Mesothelial cell of epicardium (in vitro differentiated cells): ENCODE measurements around the gene ATIC. TPM values are rescaled to one million over a fixed set of nuclear protein-coding genes. Genes with fewer than 3 reads are reported as not detected.

Experiments used
- DNase-seq, 2 experiments: peaks; one replicate each; pipeline ENCODE4 v3.0.0; 2021; ENCODE audit warnings: low spot score in 2 of 2; ENCODE audit not compliant: unreplicated experiment in 2 of 2
- H3K27ac Mint-ChIP-seq: 2 replicates; pipeline ENCODE4 v1.8.0; 2021; ENCODE audit warnings: mixed read lengths
- H3K27me3 Mint-ChIP-seq: 2 replicates; pipeline ENCODE4 v1.8.0; 2021; ENCODE audit warnings: low read depth, mixed read lengths
- H3K36me3 Mint-ChIP-seq: 2 replicates; pipeline ENCODE4 v1.8.0; 2021; ENCODE audit warnings: mixed read lengths
- H3K4me1 Mint-ChIP-seq: 2 replicates; pipeline ENCODE4 v1.8.0; 2021; ENCODE audit warnings: mixed read lengths
- H3K4me3 Mint-ChIP-seq: 2 replicates; pipeline ENCODE4 v1.8.0; 2021; ENCODE audit warnings: mild to moderate bottlenecking, moderate library complexity, mixed read lengths
- H3K9me3 Mint-ChIP-seq: 2 replicates; pipeline ENCODE4 v1.8.0; 2021; ENCODE audit warnings: mixed read lengths
- CTCF ChIP-seq: fragments of 200-600 bp; sonication (generic); IDR thresholded peaks from one replicate; pipeline ENCODE4 v1.5.0; 2021; ENCODE audit warnings: antibody characterized with exemption; ENCODE audit not compliant: unreplicated experiment
- total RNA-seq: library from RNA; stranded (reverse); gene quantifications from 3 replicates; pipeline ENCODE4 v1.2.1, GENCODE V29; 2021

The ATIC gene
- total RNA-seq, 1 donor from 2014 or later, result 115 TPM

- Mint-ChIP-seq H3K36me3 (peaks cover 43% of the 10 kb centered on the region), H3K4me3 (no peak overlapping the region)
Observed at GRCh38 chr2:215374642-215375466, 63.0 kb downstream of the ATIC start.

GRCh38 chr2:215375467-215375830 lies 63.6 kb downstream of the ATIC start:
- peaks cover 44% of the 10 kb centered on the region for H3K36me3 Mint-ChIP-seq

More at GRCh38 chr2:215374642-215375466, 63.0 kb downstream of the ATIC start:
- no peak for TF ChIP-seq CTCF
- no peaks in the 10 kb centered on the region for H3K4me1 Mint-ChIP-seq
- no peaks in the 10 kb centered on the region for H3K9me3 Mint-ChIP-seq
- no peak for DNase-seq
- no peak overlapping the region for H3K27ac Mint-ChIP-seq
- H3K27me3 Mint-ChIP-seq, result no peaks in the 10 kb centered on the region

GRCh38 chr2:215376103-215376780 lies 64.4 kb downstream of the ATIC start:
- H3K27me3 Mint-ChIP-seq, result no peaks in the 10 kb centered on the region
- no peak for TF ChIP-seq CTCF
- no peaks in the 10 kb centered on the region for H3K9me3 Mint-ChIP-seq
- H3K4me1 Mint-ChIP-seq, result no peaks in the 10 kb centered on the region
- peaks cover 42% of the 10 kb centered on the region for H3K36me3 Mint-ChIP-seq
- H3K27ac Mint-ChIP-seq, result no peak overlapping the region
- no peak overlapping the region for H3K4me3 Mint-ChIP-seq
- DNase-seq, result no peak

More at GRCh38 chr2:215375467-215375830, 63.6 kb downstream of the ATIC start:
- no peaks in the 10 kb centered on the region for H3K9me3 Mint-ChIP-seq
- DNase-seq, result no peak
- no peak overlapping the region for H3K4me3 Mint-ChIP-seq
- no peaks in the 10 kb centered on the region for H3K4me1 Mint-ChIP-seq
- no peak for TF ChIP-seq CTCF
- H3K27ac Mint-ChIP-seq, result no peak overlapping the region
- H3K27me3 Mint-ChIP-seq, result no peaks in the 10 kb centered on the region

GRCh38 chr2:215377283-215377682 lies 65.4 kb downstream of the ATIC start:
- no peak overlapping the region for H3K4me3 Mint-ChIP-seq

GRCh38 chr2:215378045-215378444 lies 66.2 kb downstream of the ATIC start:
- H3K4me3 Mint-ChIP-seq, result no peak overlapping the region
- no peaks in the 10 kb centered on the region for H3K4me1 Mint-ChIP-seq
- H3K36me3 Mint-ChIP-seq, result peaks cover 45% of the 10 kb centered on the region
- H3K27me3 Mint-ChIP-seq, result no peaks in the 10 kb centered on the region
- DNase-seq, result no peak
- H3K9me3 Mint-ChIP-seq, result no peaks in the 10 kb centered on the region
- TF ChIP-seq CTCF, result no peak
- H3K27ac Mint-ChIP-seq, result no peak overlapping the region

More at GRCh38 chr2:215377283-215377682, 65.4 kb downstream of the ATIC start:
- Mint-ChIP-seq H3K27me3 (no peaks in the 10 kb centered on the region), H3K4me1 (no peaks in the 10 kb centered on the region), H3K36me3 (peaks cover 41% of the 10 kb centered on the region), H3K9me3 (no peaks in the 10 kb centered on the region), H3K27ac (no peak overlapping the region)
- TF ChIP-seq CTCF, result no peak
- no peak for DNase-seq
